GM20431 (cell line): ENCODE results near the gene TFF3.

Source experiments
- in situ Hi-C: fragments of 300-500 bp; cut with MseI, MboI; formaldehyde crosslinking; loops from one replicate; pipeline ENCODE4 v1.15.0; 2020; ENCODE audit warnings: low sequenced_read_pairs; ENCODE audit not compliant: unreplicated experiment

Gene TFF3

DNA sequence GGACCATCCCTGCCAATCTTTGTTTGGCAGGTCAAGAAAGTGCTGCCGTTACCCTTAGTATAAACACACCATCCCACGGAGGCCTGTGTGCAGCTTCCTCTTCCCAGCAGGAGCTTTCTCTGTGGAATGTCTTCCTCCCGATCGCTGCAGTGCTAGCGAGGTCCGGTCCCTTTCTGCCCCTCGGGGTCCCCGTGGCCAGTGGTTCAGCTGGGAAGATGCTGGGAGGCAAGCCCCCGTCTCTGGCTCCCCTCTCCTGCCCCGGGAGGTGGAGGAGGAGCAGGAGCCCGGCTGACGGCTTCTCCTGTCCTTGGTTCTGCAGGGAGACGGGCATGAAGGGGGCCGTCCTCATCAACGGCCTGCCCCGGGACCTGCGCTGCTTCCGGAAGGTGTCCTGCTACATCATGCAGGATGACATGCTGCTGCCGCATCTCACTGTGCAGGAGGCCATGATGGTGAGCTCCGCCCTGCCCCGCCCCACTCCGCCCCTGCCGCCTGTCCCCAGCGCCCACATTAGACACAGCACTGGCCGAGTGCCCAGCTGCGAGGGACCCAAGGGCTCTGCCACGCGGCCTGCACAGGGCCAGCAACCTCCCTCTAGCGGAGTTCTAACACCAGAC lies 42.1 kb downstream of the TFF3 start:
- in situ Hi-C loops, result no loop called here

DNA sequence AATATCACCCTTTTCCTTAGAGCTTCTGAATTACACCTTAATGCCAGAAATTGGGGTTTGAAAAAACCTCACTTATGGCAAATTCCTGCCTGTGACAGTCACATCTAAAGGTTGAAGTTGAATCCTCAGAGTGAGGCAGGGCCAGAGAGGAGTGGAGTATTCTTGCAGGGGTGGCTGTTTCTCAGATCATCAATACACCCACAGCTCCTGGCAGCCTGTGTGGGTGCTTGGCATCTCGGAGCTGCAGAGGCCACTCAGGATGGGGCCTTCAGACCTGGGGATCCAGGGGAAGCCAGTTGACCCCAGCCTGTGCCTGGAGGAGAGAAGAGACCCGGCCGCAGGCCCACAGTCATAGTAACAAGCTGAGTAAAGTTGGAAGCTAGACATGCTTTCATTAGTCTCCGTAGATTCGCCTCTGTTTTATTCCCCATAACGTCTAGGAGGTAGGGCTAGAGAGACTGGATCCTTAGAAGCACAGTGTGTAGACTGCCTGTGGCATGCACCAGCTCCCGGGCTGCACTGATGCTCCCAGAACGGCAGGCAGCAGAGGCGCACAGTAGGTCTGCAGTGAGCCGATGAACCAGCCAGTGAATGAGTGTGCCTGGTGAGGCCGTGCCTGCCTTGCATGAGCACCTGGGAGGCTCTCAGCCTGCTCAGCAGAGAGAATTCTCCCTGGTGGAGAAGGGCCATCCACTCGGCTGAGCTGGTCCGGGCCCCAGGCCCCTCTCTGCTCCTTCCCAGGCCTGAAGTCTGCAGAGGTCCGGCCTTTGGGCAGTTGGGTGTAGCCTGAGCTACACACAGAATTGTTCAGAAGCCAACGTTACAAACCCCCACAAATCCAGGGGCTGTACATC lies 42.9 kb downstream of the TFF3 start:
- in situ Hi-C loops, result no loop called here

GRCh38 chr21:42271065-42271464 lies 44.1 kb downstream of the TFF3 start:
- in situ Hi-C loops, result no loop called here

DNA sequence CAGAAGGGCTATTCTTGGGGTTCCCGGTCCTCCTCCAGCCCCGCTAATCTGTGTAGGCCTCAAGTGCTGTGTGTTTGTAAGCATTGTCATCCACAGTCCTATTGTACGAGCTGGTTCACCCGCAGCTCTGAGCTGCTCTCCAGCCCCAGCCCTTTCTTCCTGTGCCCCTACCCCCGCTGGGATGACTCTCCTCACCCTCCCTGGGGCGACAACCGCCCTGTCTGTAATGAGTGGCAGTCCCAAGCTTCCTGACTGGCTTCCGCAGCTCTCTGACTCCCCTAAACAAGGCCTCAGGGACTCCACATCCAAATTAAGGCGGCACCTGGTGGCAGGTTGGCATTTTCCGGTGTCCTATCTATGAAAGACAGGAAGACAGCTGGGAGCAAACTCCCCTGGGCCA lies 45.8 kb downstream of the TFF3 start:
- in situ Hi-C loops, result loop anchor here (10.0 kb wide), 1 partner anchor 115 kb away; no protein-coding TSS in a partner anchor

GRCh38 chr21:42266971-42267556 lies 48.1 kb downstream of the TFF3 start:
- in situ Hi-C loops, result loop anchor here (10.0 kb wide), 1 partner anchor 112 kb away; no protein-coding TSS in a partner anchor

DNA sequence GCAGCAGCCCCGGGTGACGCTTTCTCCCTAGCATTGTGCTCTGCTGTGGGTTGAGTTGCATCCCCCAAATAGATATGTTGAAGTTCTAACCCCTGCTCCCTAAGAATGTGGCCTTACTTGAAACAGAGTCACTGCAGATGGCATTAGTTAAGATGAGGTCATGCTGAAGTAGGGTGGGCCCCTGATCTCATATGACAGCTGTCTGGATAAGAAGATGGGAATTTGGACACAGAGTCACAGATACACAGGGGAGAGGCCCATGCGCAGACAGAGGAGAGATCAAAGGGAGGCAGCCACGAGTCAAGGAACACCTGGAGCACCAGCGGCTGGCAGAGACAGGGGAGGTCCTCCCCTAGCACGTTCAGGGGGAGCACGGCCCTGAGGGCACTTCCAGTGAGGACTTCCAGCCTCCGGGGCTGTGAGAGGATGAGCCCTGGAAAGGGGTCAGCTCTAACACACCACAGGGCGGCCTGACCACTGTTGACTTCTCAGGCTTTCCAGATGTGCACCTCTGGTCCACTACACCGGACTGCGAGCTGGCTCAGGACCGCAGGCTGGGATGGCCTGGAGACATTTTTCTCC lies 49.9 kb downstream of the TFF3 start:
- in situ Hi-C loops, result loop anchor here (10.0 kb wide), 1 partner anchor 111 kb away; no protein-coding TSS in a partner anchor

GRCh38 chr21:42264245-42265195 lies 50.7 kb downstream of the TFF3 start:
- in situ Hi-C loops, result loop anchor here (10.0 kb wide), 1 partner anchor 110 kb away; no protein-coding TSS in a partner anchor

DNA sequence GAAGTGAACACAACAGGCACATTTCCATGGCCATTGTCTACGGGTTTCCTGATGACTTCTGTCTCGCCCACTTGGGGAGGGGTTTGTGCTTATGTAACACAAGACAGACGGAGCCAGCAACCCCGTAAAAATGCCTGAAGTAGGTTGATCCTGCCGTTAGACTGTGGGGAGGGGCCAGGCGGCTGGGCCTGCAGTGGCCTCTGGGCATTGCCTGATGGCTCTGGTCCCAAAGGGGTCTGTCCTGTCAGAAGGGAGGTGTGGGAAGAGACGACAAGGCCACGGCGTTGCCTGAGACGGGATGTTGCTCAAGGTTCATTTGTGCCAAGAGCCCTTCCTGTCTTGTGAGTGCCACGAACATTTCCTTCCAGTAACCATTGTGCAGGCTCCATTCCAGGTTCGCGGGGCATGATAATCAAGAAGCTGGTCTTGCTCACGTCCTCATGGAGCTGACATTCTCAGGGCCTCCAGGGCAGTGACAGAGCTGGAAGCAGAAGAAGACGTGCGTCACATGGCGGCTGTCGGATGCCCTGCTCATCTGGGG lies 51.5 kb downstream of the TFF3 start:
- in situ Hi-C loops, result loop anchor here (10.0 kb wide), 1 partner anchor 109 kb away; no protein-coding TSS in a partner anchor

GRCh38 chr21:42262831-42263231 lies 52.4 kb downstream of the TFF3 start:
- in situ Hi-C loops, result loop anchor here (10.0 kb wide), 1 partner anchor 108 kb away; no protein-coding TSS in a partner anchor

GRCh38 chr21:42261829-42262200 lies 53.4 kb downstream of the TFF3 start:
- in situ Hi-C loops, result loop anchor here (10.0 kb wide), 1 partner anchor 107 kb away; no protein-coding TSS in a partner anchor
